Astrocyte (in vitro differentiated cells and primary cell): ENCODE results near the gene BCL7A.

Source experiments
- EZH2 ChIP-seq: IDR thresholded peaks from 2 replicates; pipeline ENCODE4 v1.6.1; 2012; ENCODE audit warnings: mild to moderate bottlenecking, low read length, inconsistent platforms; ENCODE audit not compliant: insufficient read depth
- TF ChIP-seq, protein P1 (sequence below): IDR thresholded peaks from 2 replicates; pipeline ENCODE4 v1.5.1; 2011; ENCODE audit warnings: low read depth, mild to moderate bottlenecking, inconsistent platforms, low read length, moderate library complexity; ENCODE audit not compliant: insufficient read depth

DNA sequence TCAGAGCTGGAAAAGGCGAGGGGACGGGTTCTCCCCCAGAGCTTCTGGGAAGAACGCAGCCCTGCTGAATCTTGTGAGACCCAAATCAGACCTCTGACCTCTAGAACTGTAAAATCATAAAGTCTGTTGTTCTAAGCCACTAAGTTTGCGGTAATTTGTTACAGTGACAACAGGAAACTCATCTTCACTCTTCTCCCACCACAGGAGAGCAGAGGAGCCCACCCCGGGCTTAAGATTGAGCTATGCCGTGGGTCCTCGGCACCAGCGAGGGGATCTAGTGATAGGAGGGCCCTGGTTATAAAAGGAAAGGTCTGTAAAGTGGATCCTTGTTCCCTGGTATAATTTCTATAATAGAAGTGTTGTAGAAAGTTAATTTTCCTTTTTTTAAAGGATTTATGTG is 64.4 kb downstream of the BCL7A start:
- TF ChIP-seq, protein P1, sequence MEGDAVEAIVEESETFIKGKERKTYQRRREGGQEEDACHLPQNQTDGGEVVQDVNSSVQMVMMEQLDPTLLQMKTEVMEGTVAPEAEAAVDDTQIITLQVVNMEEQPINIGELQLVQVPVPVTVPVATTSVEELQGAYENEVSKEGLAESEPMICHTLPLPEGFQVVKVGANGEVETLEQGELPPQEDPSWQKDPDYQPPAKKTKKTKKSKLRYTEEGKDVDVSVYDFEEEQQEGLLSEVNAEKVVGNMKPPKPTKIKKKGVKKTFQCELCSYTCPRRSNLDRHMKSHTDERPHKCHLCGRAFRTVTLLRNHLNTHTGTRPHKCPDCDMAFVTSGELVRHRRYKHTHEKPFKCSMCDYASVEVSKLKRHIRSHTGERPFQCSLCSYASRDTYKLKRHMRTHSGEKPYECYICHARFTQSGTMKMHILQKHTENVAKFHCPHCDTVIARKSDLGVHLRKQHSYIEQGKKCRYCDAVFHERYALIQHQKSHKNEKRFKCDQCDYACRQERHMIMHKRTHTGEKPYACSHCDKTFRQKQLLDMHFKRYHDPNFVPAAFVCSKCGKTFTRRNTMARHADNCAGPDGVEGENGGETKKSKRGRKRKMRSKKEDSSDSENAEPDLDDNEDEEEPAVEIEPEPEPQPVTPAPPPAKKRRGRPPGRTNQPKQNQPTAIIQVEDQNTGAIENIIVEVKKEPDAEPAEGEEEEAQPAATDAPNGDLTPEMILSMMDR = no peak
- TF ChIP-seq EZH2 = no peak
